BJ (cell line): ENCODE measurements around the gene TAS1R1. TPM values are rescaled to one million over a fixed set of nuclear protein-coding genes. Genes with fewer than 3 reads are reported as not detected.
"Not testable (repeated sequence)": the region's sequence is repeated elsewhere in the genome, so short reads cannot be mapped to it uniquely, and the experiment has no call there.

ENCODE experiments used
- CTCF ChIA-PET: fragments of 350-600 bp; formaldehyde crosslinking; extraction: SDS; loops from one replicate; lab custom pipeline; 2021; ENCODE audit warnings: antibody characterized with exemption, inconsistent platforms; lab: Yijun Ruan, JAX
- POLR2A ChIA-PET: fragments of 300-600 bp; sonication (Branson Sonifier 250); formaldehyde crosslinking; extraction: SDS; loops from one replicate; lab custom pipeline; 2021; ENCODE audit warnings: antibody characterized with exemption; lab: Charles Lee
- DNase-seq: peaks from one replicate; pipeline ENCODE4 v3.0.0-alpha.2; 2011; ENCODE audit warnings: low read depth
- H3K27me3 ChIP-seq: 2 replicates; pipeline ENCODE4 v1.6.0; 2011; ENCODE audit warnings: low read length; ENCODE audit not compliant: control insufficient read depth, insufficient read depth
- H3K36me3 ChIP-seq: 2 replicates; pipeline ENCODE4 v1.5.1; 2011; ENCODE audit warnings: low read length; ENCODE audit not compliant: control insufficient read depth, insufficient read depth
- H3K4me3 ChIP-seq: 2 replicates; pipeline ENCODE4 v1.5.1; 2011; ENCODE audit warnings: low read depth, mild to moderate bottlenecking, control low read depth, low read length
- CTCF ChIP-seq: IDR thresholded peaks from 2 replicates; pipeline ENCODE4 v1.5.1; 2011; ENCODE audit warnings: low read depth, mild to moderate bottlenecking, control low read depth, inconsistent platforms, low read length, moderate library complexity; ENCODE audit not compliant: insufficient read depth
- polyA plus RNA-seq: library from polyadenylated mRNA; depleted of rRNA; stranded (reverse); fragments of >200 nt; gene quantifications from 2 replicates; pipeline ENCODE4 v1.2.3, GENCODE V29; 2011

TAS1R1 gene
- polyA plus RNA-seq, 1 experiment, result 0.25 TPM

- ChIA-PET POLR2A (no interaction called here), CTCF (interaction anchor here (0.6 to 1.0 kb wide), 3 partner anchors 8 to 45 kb away, joined by 3 to 4 read pairs (median 3); no protein-coding TSS in a partner anchor)
- H3K36me3 ChIP-seq, result peaks cover 54% of the 10 kb centered on the region
- H3K27me3 ChIP-seq, result no peaks in the 10 kb centered on the region
- H3K4me3 ChIP-seq, result no peak overlapping the region
- TF ChIP-seq CTCF, result no peak
- DNase-seq, result no peak
These were observed 42.0 kb downstream of the TAS1R1 start for GRCh38 chr1:6596886-6597776.

- POLR2A ChIA-PET, result no interaction called here
- Histone ChIP-seq H3K27me3 (no peaks in the 10 kb centered on the region), H3K4me3 (no peak overlapping the region), H3K36me3 (peaks cover 50% of the 10 kb centered on the region)
- CTCF ChIA-PET, result interaction anchor here (1.0 to 5.6 kb wide), 2 partner anchors 8 to 44 kb away, joined by 3 to 29 read pairs; partner anchors contain the start of genes NOL9 and TAS1R1
- TF ChIP-seq CTCF, result no peak
- DNase-seq, result no peak
These were observed 42.6 kb downstream of the TAS1R1 start for GRCh38 chr1:6597777-6598131.

GRCh38 chr1:6599141-6599975 lies 44.3 kb downstream of the TAS1R1 start:
- Histone ChIP-seq H3K4me3 (peak overlapping the region; percentile 14; the same call in 1 of the 2 replicates), H3K36me3 (peaks cover 39% of the 10 kb centered on the region)

GRCh38 chr1:6599991-6600390 lies 44.9 kb downstream of the TAS1R1 start:
- DNase-seq, H3K27me3 ChIP-seq, POLR2A ChIA-PET: not testable (repeated sequence)
- H3K4me3 ChIP-seq, result peak overlapping the region; percentile 97
- peaks cover 37% of the 10 kb centered on the region for H3K36me3 ChIP-seq
- CTCF ChIA-PET, result interaction anchor here (0.8 to 5.6 kb wide), 2 partner anchors 24 to 46 kb away, joined by 3 to 29 read pairs; partner anchors contain the start of genes NOL9 and TAS1R1

More at GRCh38 chr1:6599141-6599975, 44.3 kb downstream of the TAS1R1 start:
- DNase-seq, result no peak
- H3K27me3 ChIP-seq, result no peaks in the 10 kb centered on the region
- TF ChIP-seq CTCF, result no peak
- ChIA-PET POLR2A (no interaction called here), CTCF (interaction anchor here (0.8 to 5.6 kb wide), 2 partner anchors 23 to 45 kb away, joined by 3 to 29 read pairs; partner anchors contain the start of genes NOL9 and TAS1R1)

DNA sequence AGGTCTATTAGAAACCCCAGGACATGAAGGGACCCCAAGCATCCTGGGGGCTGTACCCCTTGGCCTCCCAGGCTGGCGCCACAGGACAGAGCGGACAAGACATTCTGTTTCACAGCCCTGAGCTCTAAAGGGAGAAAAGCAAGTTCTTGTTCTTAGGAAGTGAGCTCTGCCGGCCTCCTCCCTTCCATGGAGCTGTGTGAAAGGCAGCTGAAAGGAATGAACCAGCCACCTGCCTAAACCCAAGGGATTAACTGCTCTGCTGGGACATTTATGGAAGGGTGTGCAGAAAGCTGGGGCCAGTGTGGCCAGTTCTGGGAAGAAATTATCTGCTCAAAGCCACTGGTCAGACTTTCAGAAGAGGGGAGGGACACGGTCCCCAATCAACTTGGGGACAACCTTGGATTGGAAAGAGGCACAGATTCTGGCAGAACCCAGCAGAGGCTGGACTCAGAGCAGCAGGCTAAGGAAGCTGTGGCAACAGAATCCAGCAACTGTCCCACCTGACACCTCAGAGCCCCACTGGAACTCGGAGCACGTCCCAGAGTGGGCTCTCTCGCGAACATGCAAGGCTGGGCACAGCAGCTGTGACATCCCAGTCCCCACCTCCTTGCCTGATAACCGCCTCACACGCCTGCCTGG lies 45.4 kb downstream of the TAS1R1 start:
- DNase-seq, result no peak
- CTCF ChIA-PET, result interaction anchor here (0.8 to 5.6 kb wide), 3 partner anchors 23 to 46 kb away, joined by 3 to 29 read pairs (median 4); partner anchors contain the start of genes NOL9 and TAS1R1
- H3K27me3 ChIP-seq, result no peaks in the 10 kb centered on the region
- H3K4me3 ChIP-seq, result peak overlapping the region; percentile 97
- no peak for TF ChIP-seq CTCF
- POLR2A ChIA-PET, result no interaction called here
- H3K36me3 ChIP-seq, result peaks cover 33% of the 10 kb centered on the region
